HG02870 (cell line): ENCODE measurements around the gene PTGES3.
"Not testable (repeated sequence)": the region's sequence is repeated elsewhere in the genome, so short reads cannot be mapped to it uniquely, and the experiment has no call there.

Experiments used
- ATAC-seq: cut with Tn5 transposase; IDR thresholded peaks from one replicate; pipeline ENCODE4 v1.9.1; 2021; ENCODE audit warnings: mild to moderate bottlenecking, moderate library complexity; ENCODE audit not compliant: unreplicated experiment

The PTGES3 gene, protein sequence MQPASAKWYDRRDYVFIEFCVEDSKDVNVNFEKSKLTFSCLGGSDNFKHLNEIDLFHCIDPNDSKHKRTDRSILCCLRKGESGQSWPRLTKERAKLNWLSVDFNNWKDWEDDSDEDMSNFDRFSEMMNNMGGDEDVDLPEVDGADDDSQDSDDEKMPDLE

DNA sequence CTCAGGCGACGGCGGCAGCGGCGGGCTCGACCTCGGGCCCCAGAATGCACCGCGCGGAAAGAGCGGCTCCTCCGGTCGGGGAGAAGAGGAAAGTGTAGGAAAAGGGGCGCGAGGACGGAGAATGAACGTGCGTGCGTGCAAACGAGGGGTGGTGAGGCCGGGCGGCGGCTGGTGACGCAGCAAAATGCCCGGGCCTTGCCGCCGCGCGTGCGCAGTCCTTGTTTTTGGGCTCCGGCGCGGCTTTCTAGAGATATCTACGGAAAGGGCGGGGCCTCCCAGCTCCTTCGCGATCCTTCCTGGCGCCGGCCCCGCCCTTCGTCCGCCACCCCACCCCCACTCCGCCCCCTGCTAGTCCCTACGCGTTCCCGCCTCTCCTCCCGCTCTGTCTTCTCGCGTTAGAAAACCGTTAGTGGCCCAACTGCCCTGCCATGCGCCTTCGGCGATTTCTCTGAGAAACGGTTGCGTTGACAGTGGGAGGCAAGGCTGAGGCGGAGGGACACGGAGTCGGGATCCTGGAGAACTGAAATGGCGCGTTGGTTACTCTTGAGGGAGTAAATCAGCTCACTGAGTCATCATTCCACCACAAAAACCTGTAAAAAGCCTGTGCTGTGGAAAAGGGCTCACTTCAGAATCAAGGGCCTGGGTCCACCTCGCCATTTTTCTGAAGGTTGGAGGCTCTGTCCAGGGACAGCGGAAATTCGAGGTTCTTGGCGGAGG, at the start of gene PTGES3:
TSS of gene PTGES3 (minus strand) at position 156 of the 717 bp plus-strand sequence. CDS start 285 bp downstream, outside the sequence.
- peak; percentile 62 for ATAC-seq

DNA sequence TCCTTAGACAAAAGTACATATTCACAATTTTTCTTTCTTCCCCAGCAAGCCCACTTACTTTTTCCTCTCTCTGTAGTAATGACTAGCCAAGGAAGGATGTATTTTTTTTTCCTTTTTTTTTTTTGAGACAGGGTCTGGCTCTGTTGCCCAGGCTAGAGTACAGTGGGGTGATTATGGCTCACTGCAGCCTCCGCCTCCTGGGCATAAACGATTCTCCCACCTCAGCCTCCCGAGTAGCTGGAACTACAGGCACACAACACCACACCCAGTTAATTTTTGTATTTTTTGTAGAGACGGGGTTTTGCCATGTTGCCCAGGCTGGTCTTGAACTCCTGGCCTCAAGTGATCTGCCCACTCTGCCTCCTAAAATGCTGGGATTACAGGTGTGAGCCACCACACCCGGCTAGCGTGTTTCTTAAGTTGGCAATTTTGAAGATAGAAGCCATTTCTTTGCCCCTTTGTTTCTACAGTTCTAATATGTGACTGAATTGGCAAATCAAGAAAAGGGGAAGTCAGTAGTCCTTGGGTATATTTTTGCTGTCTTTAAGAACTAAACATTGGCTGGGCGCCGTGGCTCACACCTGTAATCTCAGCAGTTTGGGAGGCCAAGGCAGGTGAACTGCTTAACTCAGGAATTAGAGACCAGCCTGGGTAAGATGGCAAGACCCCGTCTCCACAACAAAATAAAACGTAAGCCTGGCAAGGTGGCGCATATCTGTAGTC, 40.2 kb upstream of the PTGES3 start:
- ATAC-seq, result no peak

DNA sequence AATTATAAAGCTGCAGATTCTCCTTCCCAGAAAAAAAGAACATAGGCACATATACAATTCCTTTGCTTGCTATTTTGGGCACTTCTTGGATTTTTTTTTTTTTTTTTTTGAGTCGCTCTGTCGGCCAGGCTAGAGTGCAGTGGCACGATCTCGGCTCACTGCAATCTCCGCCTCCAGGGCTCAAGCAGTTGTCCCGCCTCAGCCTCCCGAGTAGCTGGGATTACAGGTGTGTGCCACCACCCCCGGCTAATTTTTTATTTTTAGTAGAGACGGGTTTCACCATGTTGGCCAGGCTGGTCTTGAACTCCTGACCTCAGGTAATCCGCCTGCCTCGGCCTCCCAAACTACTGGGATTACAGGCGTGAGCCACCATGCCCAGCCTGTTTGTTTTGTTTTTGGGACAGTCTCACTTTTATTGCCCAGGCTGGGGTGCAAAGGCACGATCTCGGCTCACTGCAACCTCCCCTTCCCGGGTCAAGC, 38.2 kb upstream of the PTGES3 start:
- not testable (repeated sequence) for ATAC-seq

DNA sequence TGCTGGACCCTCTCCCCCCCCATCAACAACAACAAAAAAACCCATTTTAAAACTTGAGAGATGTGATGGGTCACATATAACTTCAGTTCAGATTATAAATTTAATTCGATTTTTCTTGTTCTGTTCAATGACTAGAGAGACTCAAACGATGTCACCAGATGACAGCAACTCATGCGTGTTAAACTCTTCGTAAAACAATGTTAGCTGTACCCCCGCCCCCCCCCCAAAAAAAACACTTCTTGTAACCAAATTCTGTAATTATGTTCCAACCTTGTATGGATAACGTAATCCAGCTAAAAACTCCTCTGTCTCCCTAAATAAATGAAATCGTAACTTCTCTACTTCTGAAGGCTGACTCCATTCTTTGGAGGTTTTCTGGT, 37.6 kb upstream of the PTGES3 start:
- ATAC-seq, result no peak

DNA sequence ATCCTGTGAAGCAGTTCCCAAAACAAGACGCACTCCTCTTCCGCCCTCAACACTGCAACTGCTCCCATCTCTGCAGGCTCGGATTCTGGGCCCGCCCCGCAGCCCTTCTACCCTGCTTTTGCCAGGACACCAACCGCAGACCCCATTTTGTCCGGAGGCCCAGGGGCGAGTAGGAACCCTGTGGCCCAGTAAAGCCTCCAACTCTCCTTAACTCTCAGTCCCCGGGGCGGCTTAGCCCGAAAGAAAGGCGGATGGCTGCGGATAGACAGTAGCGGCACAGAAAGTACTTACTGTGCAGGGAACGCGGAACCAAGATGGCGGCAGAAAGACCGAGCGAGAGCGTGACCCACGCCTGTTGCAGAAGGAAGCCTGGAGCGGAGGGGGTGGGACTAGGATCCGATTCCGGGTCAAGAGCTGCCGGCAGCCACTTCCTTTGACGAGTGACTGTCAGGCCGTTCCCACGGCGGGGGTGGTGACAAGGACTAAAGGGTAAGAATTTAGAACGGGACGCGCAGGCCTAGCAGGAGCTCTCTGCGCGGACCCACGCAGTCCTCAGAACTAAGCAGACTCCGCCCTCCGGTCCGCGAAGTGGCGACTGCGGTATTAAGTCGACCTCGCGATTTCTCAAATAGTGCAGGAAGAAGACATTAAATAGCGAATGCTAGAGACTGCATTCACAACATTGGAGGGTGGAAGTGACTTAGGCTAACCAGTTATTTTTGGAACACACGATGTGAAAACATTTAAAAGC, 37.1 kb upstream of the PTGES3 start, which contains the start of gene NACA:
TSS of gene NACA (minus strand) at position 328 of the 751 bp plus-strand sequence. CDS start 778 bp downstream, outside the sequence.
- ATAC-seq, result peak; percentile 95

DNA sequence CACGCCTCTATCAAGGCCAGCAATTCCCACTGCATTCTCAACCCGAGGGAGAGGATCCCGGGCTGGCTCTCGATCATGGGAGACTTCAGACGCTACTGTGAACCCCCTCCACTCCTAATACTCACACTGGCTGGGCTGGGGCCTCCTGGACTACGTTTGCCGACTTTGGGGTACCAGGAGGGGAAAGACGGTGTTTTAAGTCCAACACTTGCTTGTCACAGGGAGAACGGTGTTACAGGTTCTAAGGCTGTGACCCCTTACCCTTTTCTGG, 36.6 kb upstream of the PTGES3 start:
- no peak for ATAC-seq

DNA sequence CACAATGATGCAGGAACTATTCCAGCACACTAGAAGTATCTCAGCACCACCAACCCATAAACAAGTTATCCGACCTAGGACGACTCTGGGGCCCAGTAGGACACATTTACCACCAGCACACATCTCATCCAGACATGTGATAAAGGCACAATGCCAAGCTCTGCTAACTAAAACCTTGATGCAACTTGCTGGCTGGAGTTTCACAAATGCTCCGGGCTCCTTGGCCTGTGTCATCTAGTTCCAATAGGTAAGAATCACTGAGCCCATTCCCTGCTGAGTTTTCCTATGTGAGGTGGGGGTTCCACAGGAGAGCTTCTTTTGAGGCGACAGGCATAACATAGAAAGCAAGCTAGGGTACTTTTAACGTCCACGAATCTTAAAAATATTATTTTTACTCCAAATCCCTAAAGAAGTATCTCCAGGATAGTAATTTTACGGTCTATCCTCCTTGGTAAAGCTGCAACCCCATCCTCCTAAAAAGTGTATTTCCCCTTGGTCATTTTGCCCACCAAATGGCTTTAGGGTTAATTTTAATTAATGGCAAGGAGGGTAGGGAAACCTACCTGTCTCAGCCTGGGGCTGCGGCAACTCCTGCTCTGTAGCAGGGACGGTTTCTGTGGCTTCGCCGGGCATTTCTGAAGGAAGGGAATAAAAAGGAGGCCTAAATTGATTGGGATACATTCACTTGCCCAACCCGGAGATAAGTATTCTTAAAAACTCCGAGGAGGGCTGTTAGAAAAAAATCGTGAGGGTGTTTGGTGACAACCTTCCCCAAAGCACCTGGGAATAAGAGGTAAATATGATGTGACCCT, 36.0 kb upstream of the PTGES3 start:
- ATAC-seq, result no peak

DNA sequence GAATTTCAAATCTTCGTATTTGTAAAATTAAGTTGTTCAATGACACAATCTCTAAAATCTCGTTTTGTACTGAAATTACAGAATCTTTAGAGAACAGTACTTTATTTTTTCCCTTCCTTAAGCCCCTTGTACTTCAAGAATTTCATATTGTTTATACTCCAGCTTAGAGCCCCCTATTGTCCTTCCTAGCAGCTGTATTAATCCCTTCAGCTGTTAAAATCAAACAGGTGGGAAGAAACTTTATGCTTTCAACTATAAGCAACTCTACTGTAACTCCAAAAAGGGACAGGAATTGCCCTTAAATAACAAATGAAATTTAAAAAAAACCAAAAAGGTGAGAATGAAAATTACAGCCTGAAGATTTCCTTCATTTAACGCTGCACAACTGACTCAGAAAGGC, 35.3 kb upstream of the PTGES3 start:
- no peak for ATAC-seq

DNA sequence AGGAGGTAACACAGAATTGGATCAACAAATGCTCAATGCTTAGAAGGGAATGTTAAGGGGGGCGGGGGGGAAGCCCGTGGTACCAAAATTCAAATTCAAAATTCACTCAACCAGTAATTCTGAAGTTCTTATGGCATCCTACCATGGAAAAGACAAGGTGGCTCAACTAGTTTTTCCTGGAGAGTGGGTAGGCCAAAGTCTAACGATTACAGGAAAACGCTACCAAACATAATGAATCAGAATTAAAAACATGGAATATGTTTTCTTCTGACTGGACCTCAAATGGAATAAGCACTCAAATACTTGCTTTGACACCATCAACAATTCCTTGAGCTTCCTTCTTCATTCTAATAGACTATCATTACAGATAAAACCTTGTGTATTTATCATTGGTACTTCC, 34.7 kb upstream of the PTGES3 start:
- ATAC-seq, result no peak

DNA sequence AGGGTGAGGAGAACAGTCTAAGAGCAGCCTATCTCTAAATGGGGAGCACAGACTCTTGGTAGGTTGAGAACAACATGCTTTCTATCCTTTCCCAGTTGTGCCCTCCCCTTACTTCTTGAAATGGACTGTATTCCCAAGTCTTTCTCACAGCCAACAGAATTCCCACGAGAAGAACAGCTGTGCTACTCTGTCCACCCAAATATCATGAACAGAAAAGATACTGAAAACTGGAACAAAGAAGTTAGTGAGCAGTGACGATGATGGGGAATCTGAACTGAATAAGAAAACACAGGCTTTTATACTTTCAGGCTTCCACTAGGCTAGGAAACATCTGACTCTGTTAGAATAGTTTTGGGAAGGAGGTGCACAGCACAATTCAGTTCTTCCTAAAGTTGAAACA, 33.6 kb upstream of the PTGES3 start:
- no peak for ATAC-seq

DNA sequence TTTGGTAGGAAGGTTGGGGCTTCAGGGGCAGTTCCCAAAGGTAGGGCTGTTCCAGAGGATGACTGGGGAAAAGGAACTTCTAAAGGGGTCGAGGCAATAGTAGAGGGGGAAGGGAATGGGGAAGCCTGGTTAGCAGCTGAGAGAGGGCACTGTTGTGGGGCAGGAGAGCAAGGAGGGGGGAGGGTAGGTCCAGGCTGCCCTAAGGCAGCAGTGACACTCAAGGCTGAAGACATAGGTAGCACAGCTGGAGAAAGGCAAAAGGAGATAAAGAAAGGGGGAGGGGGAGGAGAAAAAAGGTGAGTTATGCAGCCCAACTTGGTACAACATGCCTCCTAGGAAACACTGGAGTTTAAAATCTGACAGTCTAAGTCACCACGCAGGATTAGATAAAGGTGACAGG, 33.1 kb upstream of the PTGES3 start:
- no peak for ATAC-seq

DNA sequence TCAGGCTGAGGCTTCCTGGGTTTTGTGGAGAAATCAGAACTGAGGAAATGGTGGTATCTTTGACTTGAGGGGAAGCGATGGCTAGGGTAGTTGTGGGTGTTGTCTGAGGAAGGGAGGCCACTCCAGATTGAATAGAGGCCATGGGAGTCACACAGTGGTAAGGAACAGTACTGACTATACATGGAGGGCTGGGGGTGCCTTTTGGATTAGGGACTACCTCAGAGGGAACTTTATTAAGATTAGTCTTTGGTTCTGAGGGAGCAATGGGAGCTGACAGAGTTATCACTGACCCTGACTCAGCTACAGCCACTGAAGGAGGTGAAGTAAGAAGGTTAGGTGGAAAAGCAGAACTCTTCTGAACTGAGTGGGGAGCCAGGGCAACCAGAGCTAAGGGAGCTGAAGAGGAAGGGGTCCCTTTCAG, 32.7 kb upstream of the PTGES3 start:
- no peak for ATAC-seq

DNA sequence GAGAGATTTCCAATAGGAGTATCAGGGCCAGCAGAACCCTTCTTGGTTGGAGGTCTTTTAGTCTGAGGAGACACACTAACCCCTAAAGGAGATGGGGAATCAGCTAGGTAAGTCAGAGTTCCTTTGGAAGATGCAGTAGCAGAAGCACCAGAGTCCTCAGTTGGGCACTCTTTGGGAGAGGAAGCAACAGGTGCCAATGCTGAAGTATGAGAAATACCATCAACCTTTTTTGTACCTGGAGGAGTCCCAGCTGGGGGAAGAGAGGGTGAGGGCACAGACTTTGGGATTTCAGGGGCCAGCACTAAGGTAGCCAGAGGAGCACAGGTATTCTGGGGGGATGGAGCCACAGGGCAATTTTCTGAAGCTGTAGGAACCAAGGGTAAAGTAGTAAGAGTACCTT, 31.0 kb upstream of the PTGES3 start:
- ATAC-seq, result no peak

DNA sequence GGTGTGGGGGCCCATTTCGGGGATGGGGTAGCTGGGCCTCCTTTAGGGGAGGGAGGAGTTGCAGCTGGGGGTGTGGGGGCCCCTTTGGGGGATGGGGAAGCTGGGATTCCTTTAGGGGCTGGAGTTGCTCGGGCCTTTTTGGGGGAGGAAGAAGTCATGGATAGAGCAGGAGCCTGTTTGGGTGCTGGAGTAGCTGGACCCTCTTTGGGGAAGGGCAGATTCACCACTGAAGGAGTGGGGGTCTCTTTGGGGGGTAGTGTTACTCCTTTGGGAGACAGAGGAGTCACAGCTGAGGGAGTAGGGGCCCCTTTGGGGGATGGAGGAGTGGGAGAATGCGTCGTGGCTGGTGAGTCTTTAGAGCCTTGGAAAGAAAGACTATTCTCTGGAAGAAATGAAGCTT, 30.6 kb upstream of the PTGES3 start:
- ATAC-seq, result no peak

DNA sequence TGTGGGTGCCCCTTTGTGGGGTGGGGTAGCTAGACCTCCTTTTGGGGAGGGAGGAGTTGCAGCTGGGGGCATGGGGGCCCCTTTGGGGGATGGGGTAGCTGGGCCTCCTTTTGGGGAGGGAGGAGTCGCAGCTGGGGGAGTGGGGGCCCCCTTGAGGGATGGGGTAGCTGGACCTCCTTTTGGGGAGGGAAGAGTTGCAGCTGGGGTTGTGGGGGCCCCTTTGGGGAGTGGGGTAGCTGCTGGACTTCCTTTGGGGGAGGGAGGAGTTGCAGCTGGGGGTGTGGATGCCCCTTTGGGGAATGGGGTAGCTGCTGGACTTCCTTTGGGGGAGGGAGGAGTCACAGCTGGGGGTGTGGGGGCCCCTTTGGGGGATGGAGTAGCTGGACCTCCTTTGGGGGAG, 30.1 kb upstream of the PTGES3 start:
- ATAC-seq, result no peak

DNA sequence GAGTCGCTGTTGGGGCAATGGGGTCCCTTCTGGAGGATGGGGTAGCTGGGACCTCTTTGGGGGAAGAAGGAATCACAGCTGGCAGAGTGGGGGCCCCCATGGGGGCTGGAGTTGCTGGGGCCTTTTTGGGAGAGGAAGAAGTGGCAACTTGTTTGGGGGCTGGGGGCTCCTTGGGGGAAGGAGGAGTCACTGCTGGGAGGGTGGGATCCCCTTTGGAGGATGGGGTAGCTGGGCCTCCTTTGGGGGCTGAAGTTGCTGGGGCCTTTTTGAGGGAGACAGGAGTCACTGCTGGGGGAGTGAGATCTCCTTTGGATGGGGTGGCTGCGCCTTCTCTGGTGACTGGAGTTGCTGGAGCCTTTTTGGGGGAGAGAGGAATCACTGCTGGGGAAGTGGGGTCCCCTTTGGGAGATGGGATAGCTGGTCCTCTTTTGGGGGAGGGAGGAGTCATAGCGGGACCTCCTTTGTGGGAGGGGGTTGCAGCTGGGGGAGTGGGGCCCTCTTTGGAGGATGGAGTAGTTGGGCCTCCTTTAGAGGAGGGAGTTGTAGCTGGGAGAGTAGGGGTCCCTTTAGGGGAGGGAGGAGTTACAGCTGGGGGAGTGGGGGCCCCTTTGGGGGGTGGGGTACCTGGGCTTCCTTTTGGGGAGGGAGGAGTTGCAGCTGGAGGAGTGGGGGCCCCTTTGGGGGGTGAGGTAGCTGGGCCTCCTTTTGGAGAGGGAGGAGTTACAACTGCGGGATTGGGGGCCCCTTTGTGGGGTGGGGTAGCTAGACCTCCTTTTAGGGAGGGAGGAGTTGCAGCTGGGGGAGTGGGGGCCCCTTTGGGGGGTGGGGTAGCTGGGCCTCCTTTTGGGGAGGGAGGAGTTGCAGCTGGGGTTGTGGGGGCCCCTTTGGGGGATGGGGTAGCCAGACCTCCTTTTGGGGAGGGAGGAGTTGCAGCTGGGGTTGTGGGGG, 29.1 kb upstream of the PTGES3 start:
- ATAC-seq, result no peak

DNA sequence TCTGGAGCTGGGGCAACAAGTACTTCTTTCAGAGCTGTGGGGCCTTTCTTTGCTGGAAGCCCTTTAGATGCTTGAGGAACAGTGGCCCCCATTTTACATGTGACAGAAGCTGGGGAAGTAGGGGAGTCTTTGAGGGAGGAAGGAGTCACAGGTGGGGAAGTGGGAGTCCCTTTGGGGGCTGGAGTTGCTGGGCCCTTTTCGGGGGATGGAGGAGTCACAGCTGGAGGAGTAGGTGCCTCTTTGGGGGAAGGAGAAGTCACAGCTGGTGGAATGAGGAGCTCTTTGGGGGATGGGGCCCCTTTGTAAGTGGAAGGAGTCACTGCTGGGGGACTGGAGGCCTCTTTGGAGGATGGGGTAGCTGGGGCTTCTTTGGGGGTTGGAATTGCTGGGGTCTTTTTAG, 28.4 kb upstream of the PTGES3 start:
- ATAC-seq, result no peak

DNA sequence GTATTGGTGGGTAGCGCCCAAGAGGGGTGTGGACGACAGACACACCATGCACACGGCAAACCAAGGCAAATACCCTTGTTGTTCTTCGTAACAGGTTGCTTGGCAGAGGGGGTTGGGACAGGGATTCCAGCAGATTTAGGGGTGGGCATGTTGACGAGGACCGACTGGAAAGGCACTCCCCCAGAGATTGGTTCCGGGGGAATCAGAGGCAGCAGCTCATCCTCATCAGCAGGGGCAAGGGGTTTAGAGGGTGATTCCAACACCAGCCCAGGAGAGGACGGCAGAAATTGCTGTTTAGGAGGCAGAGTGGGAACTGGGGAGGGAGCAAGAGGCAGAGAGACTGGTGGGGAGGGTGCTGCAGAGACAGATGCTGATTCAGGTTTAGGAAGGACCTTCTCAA, 27.7 kb upstream of the PTGES3 start:
- no peak for ATAC-seq

DNA sequence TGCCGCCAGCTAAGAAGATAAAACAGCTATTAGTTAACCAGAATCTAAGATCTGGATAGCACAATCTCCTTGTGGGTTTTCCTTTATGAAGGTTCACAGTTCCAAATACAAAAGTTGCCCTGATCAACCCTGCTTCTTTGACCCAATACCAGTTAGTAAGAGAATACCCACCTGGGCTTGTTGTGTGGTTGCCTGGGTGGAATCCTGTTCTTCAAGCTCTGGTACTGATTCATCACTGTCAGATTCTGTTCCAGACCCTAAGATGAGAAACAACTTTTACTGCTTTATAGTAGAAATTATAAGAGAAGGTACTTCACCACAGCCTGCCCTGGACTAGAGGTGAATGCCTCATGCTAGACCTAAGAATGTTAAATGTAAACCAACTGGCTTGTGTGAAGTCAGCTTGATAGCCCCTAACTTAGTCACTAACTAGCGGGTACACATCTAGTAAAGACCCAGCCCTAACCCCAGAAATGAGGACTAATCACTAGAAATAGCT, 26.4 kb upstream of the PTGES3 start:
- no peak for ATAC-seq
